ENCODE measurements around the gene PRKG1.

DNA sequence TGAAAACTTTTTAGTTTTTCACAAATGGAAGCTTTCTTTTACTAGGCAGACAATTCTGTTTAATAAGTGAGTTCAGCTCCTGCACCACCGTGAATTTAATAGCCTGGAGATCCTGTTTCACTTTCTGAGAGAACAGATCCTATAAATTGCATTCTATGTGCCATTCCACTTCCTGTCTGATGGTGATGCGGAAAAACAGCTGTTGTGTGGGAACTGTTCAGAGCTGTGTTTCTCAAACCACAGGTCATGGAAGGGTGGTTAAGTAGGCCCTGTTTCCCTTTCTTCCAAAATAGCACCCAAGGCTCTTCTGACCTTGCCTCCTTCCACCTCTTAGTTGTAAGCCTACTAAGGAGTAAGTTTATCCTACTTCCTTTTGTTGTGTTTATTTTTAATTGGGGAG, 1142.6 kb downstream of the PRKG1 start:
- TF ChIP-seq CTCF (IDR thresholded peaks at IDR 0.05; ENCODE audit: borderline replicate concordance, extremely low read depth, low read length, poor library complexity, severe bottlenecking) = no peak
- TF ChIP-seq EZH2 (IDR thresholded peaks at IDR 0.05; ENCODE audit: borderline replicate concordance, low read depth, low read length, severe bottlenecking) = no peak
